ENCODE data around the gene SMYD3. TPM values are rescaled to one million over a fixed set of nuclear protein-coding genes. Genes with fewer than 3 reads are reported as not detected.

Gene SMYD3
- total and polyA plus RNA-seq, 2 of the 13 experiments (the other 11 are each of a cell fraction or from before 2014, with no cell fraction given) = 27.7 to 35.8 TPM

DNA sequence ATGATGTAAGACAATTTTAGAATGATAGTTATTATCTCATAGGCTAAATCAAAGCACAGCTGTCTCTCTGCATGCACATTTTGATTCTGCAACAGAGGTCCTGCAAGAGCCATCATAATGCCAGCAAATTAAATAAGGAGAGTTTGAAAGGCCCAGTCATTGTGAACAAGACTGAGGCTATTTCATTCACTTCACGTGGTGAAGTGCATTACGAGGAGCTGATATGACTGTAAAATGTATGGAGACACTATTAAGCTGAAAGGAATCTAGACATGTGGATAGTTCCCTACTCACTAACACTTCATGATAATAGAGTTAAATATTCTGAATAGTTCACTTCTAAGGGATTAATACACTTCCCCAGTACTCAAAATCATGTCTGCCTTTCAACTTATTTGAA is 299.0 kb downstream of the SMYD3 start:
- no peaks in the 10 kb centered on the region for H3K27me3 ChIP-seq (ENCODE audit: control insufficient read depth in 1 of 2, insufficient read depth in 2 of 2, low read length in 2 of 2)
- no peak overlapping the region for H2AFZ ChIP-seq (ENCODE audit: low read length)
- H3K79me2 ChIP-seq (ENCODE audit: insufficient read depth, low read length) = no peaks in the 10 kb centered on the region
- no TSS peak for BruUV-seq (replicated peaks)
- no peak overlapping the region for H3K27ac ChIP-seq (ENCODE audit: extremely low read length, insufficient read depth, low read length)
- no peaks in the 10 kb centered on the region for H4K20me1 ChIP-seq (ENCODE audit: insufficient read depth, low read length)
- WGBS (ENCODE audit: low lambda C conversion rate) = 90% methylated on average over 2 of the region's 2 CpGs
- H3K4me2 ChIP-seq (ENCODE audit: low read depth, low read length) = no peak overlapping the region
- TF ChIP-seq ZNF782 (CRISPR knock-in tag; IDR thresholded peaks at IDR 0.05; ENCODE audit: borderline replicate concordance) (no peak), GATAD2A (CRISPR knock-in tag; IDR thresholded peaks at IDR 0.05) (no peak)
- TF ChIP-seq, protein P1, sequence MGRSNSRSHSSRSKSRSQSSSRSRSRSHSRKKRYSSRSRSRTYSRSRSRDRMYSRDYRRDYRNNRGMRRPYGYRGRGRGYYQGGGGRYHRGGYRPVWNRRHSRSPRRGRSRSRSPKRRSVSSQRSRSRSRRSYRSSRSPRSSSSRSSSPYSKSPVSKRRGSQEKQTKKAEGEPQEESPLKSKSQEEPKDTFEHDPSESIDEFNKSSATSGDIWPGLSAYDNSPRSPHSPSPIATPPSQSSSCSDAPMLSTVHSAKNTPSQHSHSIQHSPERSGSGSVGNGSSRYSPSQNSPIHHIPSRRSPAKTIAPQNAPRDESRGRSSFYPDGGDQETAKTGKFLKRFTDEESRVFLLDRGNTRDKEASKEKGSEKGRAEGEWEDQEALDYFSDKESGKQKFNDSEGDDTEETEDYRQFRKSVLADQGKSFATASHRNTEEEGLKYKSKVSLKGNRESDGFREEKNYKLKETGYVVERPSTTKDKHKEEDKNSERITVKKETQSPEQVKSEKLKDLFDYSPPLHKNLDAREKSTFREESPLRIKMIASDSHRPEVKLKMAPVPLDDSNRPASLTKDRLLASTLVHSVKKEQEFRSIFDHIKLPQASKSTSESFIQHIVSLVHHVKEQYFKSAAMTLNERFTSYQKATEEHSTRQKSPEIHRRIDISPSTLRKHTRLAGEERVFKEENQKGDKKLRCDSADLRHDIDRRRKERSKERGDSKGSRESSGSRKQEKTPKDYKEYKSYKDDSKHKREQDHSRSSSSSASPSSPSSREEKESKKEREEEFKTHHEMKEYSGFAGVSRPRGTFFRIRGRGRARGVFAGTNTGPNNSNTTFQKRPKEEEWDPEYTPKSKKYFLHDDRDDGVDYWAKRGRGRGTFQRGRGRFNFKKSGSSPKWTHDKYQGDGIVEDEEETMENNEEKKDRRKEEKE (IDR thresholded peaks at IDR 0.05) = no peak
- no peak for FAIRE-seq
- intact Hi-C loops (cut with micrococcal nuclease; ENCODE audit: unreplicated experiment) = no loop called here
- CTCF ChIA-PET (ENCODE audit: low intra/inter-chr PET ratio, low total read pairs) = no interaction called here
- no peaks in the 10 kb centered on the region for H3K36me3 ChIP-seq (replicated peaks in 1 of 2; ENCODE audit: control insufficient read depth in 1 of 2, insufficient read depth in 2 of 2, low read length in 2 of 2)
- no peak for DNase-seq (ENCODE audit: low spot score)
- H3K9ac ChIP-seq (ENCODE audit: insufficient read depth, low read depth, low read length) = no peak overlapping the region
- POLR2A ChIA-PET = no interaction called here
- H3K4me1 ChIP-seq (ENCODE audit: insufficient read depth, low read length) = peaks cover under 1% of the 10 kb centered on the region; the same call in 1 of the 2 replicates
- in situ Hi-C loops (cut with HindIII; ENCODE audit: extremely low pct_ligation_motif_present, low pct_unique_long_range_greater_than_20kb) = no loop called here
- no peaks in the 10 kb centered on the region for H3K9me3 ChIP-seq (ENCODE audit: low read length)
- no peak overlapping the region for H3K4me3 ChIP-seq (replicated peaks in 1 of 3; ENCODE audit: insufficient read depth in 1 of 3, low read depth in 2 of 3, low read length in 3 of 3)
- no peak for ATAC-seq

DNA sequence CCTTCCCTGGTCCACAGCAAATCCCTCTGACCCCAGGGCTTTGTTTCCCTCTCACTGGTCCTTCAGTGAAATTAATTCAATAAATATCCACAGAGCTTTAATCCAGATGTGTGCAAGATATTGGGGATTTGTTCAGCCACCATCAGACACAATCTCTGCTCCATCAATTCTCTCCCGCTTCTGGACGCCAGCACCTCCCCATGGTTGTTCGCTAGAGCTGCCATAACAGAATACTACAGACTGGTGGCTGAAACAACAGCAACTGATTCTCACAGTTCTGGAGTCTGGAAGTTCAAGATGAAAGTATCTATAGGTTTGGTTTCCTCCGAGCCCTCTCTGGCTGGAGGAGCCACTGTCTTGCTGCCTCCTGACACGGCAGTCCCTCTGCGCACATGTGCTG is 303.9 kb downstream of the SMYD3 start:
- DNase-seq (ENCODE audit: low spot score) = no peak
- H3K4me2 ChIP-seq (ENCODE audit: low read depth, low read length) = no peak overlapping the region
- no TSS peak for BruUV-seq (replicated peaks)
- H3K36me3 ChIP-seq (replicated peaks in 1 of 2; ENCODE audit: control insufficient read depth in 1 of 2, insufficient read depth in 2 of 2, low read length in 2 of 2) = no peaks in the 10 kb centered on the region
- intact Hi-C loops (cut with micrococcal nuclease; ENCODE audit: unreplicated experiment) (no loop called here), in situ Hi-C loops (cut with HindIII; ENCODE audit: extremely low pct_ligation_motif_present, low pct_unique_long_range_greater_than_20kb) (no loop called here)
- POLR2A ChIA-PET = no interaction called here
- no peak overlapping the region for H2AFZ ChIP-seq (ENCODE audit: low read length)
- H3K9ac ChIP-seq (ENCODE audit: insufficient read depth, low read depth, low read length) = no peak overlapping the region
- no peaks in the 10 kb centered on the region for H3K9me3 ChIP-seq (ENCODE audit: low read length)
- WGBS (ENCODE audit: low lambda C conversion rate) = 100% methylated on average over 6 of the region's 6 CpGs
- no peaks in the 10 kb centered on the region for H3K27me3 ChIP-seq (ENCODE audit: control insufficient read depth in 1 of 2, insufficient read depth in 2 of 2, low read length in 2 of 2)
- CTCF ChIA-PET (ENCODE audit: low intra/inter-chr PET ratio, low total read pairs) = no interaction called here
- FAIRE-seq = no peak
- no peaks in the 10 kb centered on the region for H3K4me1 ChIP-seq (ENCODE audit: insufficient read depth, low read length)
- peak; percentile 29; the same call in 1 of the 3 replicates for ATAC-seq
- no peak overlapping the region for H3K4me3 ChIP-seq (replicated peaks in 1 of 3; ENCODE audit: insufficient read depth in 1 of 3, low read depth in 2 of 3, low read length in 3 of 3)
- no peaks in the 10 kb centered on the region for H3K79me2 ChIP-seq (ENCODE audit: insufficient read depth, low read length)
- H4K20me1 ChIP-seq (ENCODE audit: insufficient read depth, low read length) = no peaks in the 10 kb centered on the region
- H3K27ac ChIP-seq (ENCODE audit: extremely low read length, insufficient read depth, low read length) = no peak overlapping the region
- TF ChIP-seq GABPA (IDR thresholded peaks at IDR 0.05; ENCODE audit: low read depth, low read length) = no peak
- no peak for TF ChIP-seq GABPA (CRISPR knock-in tag; IDR thresholded peaks at IDR 0.05; ENCODE audit: low read depth)
- TF ChIP-seq RBFOX2 (IDR thresholded peaks at IDR 0.05; ENCODE audit: low read depth, low read length) = no peak
- no peak for TF ChIP-seq SMARCC2 (IDR thresholded peaks at IDR 0.05)
- no peak for TF ChIP-seq HOXA7 (CRISPR knock-in tag; IDR thresholded peaks at IDR 0.05)
- no peak for TF ChIP-seq ZNF773 (CRISPR knock-in tag; IDR thresholded peaks at IDR 0.05; ENCODE audit: borderline replicate concordance)
